BE2C (cell line): ENCODE results near the gene PPARG.

Experiments used
- DNase-seq: peaks from one replicate; pipeline ENCODE4 v3.0.0-alpha.2; 2020
- H3K27me3 ChIP-seq: fragments of 250-450 bp; sonication (Bioruptor Pico); 2 replicates; pipeline ENCODE4 v1.5.1; 2020; ENCODE audit warnings: mild to moderate bottlenecking
- H3K36me3 ChIP-seq: fragments of 250-450 bp; sonication (Bioruptor Pico); 2 replicates; pipeline ENCODE4 v1.5.1; 2020; ENCODE audit warnings: mild to moderate bottlenecking
- H3K4me1 ChIP-seq: fragments of 250-450 bp; sonication (Bioruptor Pico); 2 replicates; pipeline ENCODE4 v1.5.1; 2020
- H3K4me3 ChIP-seq: 2 replicates; pipeline ENCODE4 v1.5.1; 2011; ENCODE audit warnings: low read depth, low read length
- H3K9me3 ChIP-seq: fragments of 250-450 bp; sonication (Bioruptor Pico); 2 replicates; pipeline ENCODE4 v1.5.1; 2020
- TF ChIP-seq, protein P1 (sequence below): IDR thresholded peaks from 2 replicates; pipeline ENCODE4 v1.5.1; 2012; ENCODE audit warnings: mild to moderate bottlenecking, low read depth, low read length

Gene PPARG

DNA sequence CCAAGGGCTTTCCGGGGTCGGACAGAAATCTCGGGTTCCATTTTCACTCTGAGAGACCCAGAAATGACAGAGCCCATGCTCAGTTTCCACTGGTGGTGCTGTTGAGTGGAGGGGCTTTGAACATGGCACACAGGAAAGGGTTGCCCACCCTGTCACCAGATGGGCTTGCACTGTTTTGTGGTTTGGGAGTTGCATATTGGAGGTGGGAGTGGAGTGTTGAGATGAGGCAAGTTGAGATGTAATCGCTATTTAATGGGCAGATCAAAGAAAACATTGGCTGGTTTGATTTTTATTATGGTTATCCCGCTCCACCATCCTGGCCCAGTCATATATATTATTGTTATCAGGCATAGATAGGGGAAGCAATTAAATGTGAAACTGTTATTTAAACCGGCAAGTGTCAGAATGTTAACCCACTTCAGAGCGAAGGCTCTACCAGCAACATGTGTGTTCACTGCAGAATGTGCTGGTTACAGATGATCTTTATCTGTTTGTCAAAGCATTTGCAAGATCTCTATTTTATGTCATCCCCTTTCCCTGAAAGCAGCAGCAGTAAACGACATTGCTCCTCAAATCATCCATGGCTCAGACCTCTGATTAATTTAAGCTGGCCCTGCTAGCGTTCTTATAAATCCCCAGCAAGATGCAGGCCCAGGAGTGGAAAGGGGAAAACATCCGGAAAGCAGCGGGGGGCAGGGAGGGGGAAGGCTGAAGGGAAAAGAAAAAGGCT, 137.1 kb downstream of the PPARG start:
- H3K27me3 ChIP-seq: no peaks in the 10 kb centered on the region
- no peaks in the 10 kb centered on the region for H3K36me3 ChIP-seq
- no peak overlapping the region for H3K4me3 ChIP-seq
- TF ChIP-seq, protein P1, sequence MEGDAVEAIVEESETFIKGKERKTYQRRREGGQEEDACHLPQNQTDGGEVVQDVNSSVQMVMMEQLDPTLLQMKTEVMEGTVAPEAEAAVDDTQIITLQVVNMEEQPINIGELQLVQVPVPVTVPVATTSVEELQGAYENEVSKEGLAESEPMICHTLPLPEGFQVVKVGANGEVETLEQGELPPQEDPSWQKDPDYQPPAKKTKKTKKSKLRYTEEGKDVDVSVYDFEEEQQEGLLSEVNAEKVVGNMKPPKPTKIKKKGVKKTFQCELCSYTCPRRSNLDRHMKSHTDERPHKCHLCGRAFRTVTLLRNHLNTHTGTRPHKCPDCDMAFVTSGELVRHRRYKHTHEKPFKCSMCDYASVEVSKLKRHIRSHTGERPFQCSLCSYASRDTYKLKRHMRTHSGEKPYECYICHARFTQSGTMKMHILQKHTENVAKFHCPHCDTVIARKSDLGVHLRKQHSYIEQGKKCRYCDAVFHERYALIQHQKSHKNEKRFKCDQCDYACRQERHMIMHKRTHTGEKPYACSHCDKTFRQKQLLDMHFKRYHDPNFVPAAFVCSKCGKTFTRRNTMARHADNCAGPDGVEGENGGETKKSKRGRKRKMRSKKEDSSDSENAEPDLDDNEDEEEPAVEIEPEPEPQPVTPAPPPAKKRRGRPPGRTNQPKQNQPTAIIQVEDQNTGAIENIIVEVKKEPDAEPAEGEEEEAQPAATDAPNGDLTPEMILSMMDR: no peak
- no peaks in the 10 kb centered on the region for H3K9me3 ChIP-seq
- H3K4me1 ChIP-seq: peaks cover 15% of the 10 kb centered on the region
- no peak for DNase-seq

DNA sequence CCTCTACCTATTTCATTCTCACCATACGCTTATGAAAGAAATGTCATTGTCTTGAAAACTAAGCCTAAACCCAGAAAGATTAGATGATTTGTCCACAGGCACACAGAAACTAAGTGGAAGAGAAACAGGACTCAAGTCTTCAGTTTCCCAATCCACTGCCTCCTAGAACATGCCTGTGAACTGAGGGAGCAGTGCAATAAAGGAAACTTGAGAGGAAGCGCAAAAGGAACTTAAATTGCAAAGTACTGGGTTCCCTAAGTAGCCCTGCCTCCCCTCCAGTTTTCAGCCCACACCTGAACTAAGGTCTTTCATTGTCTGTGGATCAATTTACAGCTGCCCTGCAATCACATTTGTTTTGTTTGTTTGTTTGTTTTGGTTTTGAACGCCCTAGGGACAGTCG, 138.7 kb downstream of the PPARG start:
- TF ChIP-seq, protein P1: no peak
- H3K4me3 ChIP-seq: no peak overlapping the region
- H3K4me1 ChIP-seq: peaks cover 15% of the 10 kb centered on the region
- no peaks in the 10 kb centered on the region for H3K27me3 ChIP-seq
- H3K9me3 ChIP-seq: no peaks in the 10 kb centered on the region
- H3K36me3 ChIP-seq: no peaks in the 10 kb centered on the region
- no peak for DNase-seq

DNA sequence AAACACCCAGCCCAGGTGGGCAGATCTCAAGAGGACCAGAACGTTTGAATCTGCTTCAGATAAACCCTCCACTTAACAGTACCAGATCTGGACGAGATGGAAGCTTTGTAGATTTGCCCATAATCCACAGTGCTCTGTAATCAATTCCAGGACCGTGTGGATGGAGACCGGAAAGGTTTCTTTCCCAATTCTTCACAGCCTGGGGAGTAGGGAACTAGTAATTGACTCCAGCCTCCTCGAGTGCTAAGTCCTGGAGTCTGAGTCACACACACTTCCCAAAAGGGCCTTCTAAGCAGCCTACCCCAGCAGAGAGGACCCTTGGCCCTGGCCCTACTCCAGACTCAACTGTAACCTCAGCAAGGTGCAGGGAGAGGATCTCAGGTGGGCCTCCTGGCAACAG, 139.3 kb downstream of the PPARG start:
- Histone ChIP-seq H3K4me3 (no peak overlapping the region), H3K9me3 (no peaks in the 10 kb centered on the region), H3K36me3 (no peaks in the 10 kb centered on the region), H3K27me3 (no peaks in the 10 kb centered on the region), H3K4me1 (peaks cover 15% of the 10 kb centered on the region)
- no peak for DNase-seq
- TF ChIP-seq, protein P1: no peak

DNA sequence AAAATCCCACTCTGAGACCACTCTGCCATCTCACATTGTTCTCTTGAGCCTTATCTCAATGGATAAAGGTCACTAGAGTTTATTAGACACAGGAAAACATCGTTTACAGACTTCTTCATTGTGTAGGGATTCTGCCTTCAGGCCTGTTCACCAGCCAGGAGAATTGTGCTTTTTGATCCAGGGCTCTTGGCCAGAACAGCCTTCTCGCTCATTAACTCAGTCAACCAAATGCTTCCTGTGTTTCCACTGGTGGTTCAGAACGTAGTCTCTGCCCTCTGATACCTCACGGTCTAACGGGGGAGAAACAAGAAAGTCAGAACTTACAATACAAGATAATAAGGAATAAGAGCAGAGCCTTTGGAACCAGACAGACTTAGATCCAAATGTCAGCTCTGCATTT, 141.2 kb downstream of the PPARG start:
- H3K4me3 ChIP-seq: no peak overlapping the region
- TF ChIP-seq, protein P1: no peak
- no peak for DNase-seq
- no peaks in the 10 kb centered on the region for H3K9me3 ChIP-seq
- no peaks in the 10 kb centered on the region for H3K36me3 ChIP-seq
- H3K27me3 ChIP-seq: no peaks in the 10 kb centered on the region
- H3K4me1 ChIP-seq: peaks cover 8% of the 10 kb centered on the region; the same call in 1 of the 2 replicates

DNA sequence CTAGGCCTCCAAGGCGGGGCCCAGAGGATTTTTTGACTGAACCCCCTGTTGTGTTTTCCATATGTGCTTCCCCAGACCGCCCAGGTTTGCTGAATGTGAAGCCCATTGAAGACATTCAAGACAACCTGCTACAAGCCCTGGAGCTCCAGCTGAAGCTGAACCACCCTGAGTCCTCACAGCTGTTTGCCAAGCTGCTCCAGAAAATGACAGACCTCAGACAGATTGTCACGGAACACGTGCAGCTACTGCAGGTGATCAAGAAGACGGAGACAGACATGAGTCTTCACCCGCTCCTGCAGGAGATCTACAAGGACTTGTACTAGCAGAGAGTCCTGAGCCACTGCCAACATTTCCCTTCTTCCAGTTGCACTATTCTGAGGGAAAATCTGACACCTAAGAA, 145.0 kb downstream of the PPARG start:
- Histone ChIP-seq H3K4me1 (no peaks in the 10 kb centered on the region), H3K9me3 (no peaks in the 10 kb centered on the region), H3K27me3 (no peaks in the 10 kb centered on the region), H3K36me3 (no peaks in the 10 kb centered on the region), H3K4me3 (no peak overlapping the region)
- DNase-seq: no peak
- TF ChIP-seq, protein P1: no peak

DNA sequence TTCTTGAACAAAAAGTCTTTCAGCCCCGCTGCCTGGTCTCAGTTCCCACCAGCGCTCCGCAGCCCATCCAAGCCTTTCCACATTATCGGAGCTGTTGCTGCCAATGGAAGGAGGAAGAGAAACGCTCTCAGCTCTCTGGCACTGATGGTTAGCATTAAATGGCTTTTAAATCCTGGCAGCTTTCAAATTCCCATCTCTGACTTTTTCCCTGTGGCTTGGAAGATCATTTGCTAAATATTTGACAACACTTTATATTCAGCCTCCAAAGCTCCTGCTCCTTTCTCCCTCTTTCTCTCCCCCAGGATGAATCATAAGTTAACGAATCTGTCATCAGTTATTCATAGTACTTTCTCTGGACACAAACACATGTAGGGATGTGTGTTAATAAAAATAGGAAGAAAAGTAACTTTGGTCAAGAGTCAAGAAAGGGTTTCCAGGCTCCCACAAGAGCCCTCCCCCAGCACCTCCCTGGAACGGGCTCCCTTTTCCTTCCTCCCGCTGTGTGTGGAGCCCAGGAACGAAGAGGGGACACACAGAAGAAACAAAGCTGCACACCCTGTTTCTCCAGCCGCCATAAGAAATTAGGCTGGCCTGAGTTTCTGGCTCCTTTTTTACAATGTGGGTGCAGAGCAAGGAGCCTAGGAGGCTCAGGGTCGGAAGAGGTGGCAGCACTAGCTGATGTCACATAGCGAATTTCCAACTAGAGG, 147.8 kb downstream of the PPARG start:
- TF ChIP-seq, protein P1: no peak
- no peaks in the 10 kb centered on the region for H3K27me3 ChIP-seq
- H3K9me3 ChIP-seq: no peaks in the 10 kb centered on the region
- no peak for DNase-seq
- no peaks in the 10 kb centered on the region for H3K36me3 ChIP-seq
- H3K4me1 ChIP-seq: peaks cover 4% of the 10 kb centered on the region
- H3K4me3 ChIP-seq: no peak overlapping the region
